Measurements from ENCODE around the gene MYH10.

Gene MYH10

GRCh38 chr17:8563981-8564602 is 66.4 kb downstream of the MYH10 start:
- Histone ChIP-seq H3K4me2 (ENCODE audit: low read length) (no peak overlapping the region), H3F3A (ENCODE audit: control insufficient read depth, insufficient read depth) (no peaks in the 10 kb centered on the region), H3K79me2 (ENCODE audit: control insufficient read depth, low read length) (no peaks in the 10 kb centered on the region), H3K9me2 (replicated peaks; ENCODE audit: control insufficient read depth, low read length) (no peaks in the 10 kb centered on the region), H3K27me3 (ENCODE audit: control insufficient read depth, low read length) (no peaks in the 10 kb centered on the region), H3K36me3 (ENCODE audit: control insufficient read depth, low read length) (peaks cover 4% of the 10 kb centered on the region), H3K27ac (ENCODE audit: low read depth, low read length) (no peak overlapping the region), H3K4me3 (ENCODE audit: low read length) (no peak overlapping the region), H4K20me1 (ENCODE audit: control insufficient read depth, insufficient read depth, low read depth, low read length) (no peaks in the 10 kb centered on the region), H3K9me3 (ENCODE audit: control insufficient read depth, insufficient read depth, low read length) (no peaks in the 10 kb centered on the region), H3K4me1 (ENCODE audit: control insufficient read depth, low read length) (no peaks in the 10 kb centered on the region)
- TF ChIP-seq EZH2phosphoT487 (IDR thresholded peaks at IDR 0.05; ENCODE audit: borderline replicate concordance, low read length) = no peak
- TF ChIP-seq CTCF (IDR thresholded peaks at IDR 0.05; ENCODE audit: low read depth, low read length, poor library complexity, severe bottlenecking) = no peak

- Histone ChIP-seq H3K36me3 (ENCODE audit: control insufficient read depth, low read length) (no peaks in the 10 kb centered on the region; the same call in 1 of the 2 replicates), H4K20me1 (ENCODE audit: control insufficient read depth, insufficient read depth, low read depth, low read length) (no peaks in the 10 kb centered on the region; the same call in 1 of the 2 replicates), H3K79me2 (ENCODE audit: control insufficient read depth, low read length) (no peaks in the 10 kb centered on the region), H3K27me3 (ENCODE audit: control insufficient read depth, low read length) (no peaks in the 10 kb centered on the region), H3K9me2 (replicated peaks; ENCODE audit: control insufficient read depth, low read length) (no peaks in the 10 kb centered on the region), H3K9me3 (ENCODE audit: control insufficient read depth, insufficient read depth, low read length) (no peaks in the 10 kb centered on the region), H3K4me2 (ENCODE audit: low read length) (no peak overlapping the region), H3K27ac (ENCODE audit: low read depth, low read length) (no peak overlapping the region), H3K4me3 (ENCODE audit: low read length) (no peak overlapping the region), H3F3A (ENCODE audit: control insufficient read depth, insufficient read depth) (no peaks in the 10 kb centered on the region), H3K4me1 (ENCODE audit: control insufficient read depth, low read length) (no peaks in the 10 kb centered on the region)
- no peak for TF ChIP-seq CTCF (IDR thresholded peaks at IDR 0.05; ENCODE audit: low read depth, low read length, poor library complexity, severe bottlenecking)
These were observed 67.3 kb downstream of the MYH10 start for GRCh38 chr17:8563024-8563776.

- no peaks in the 10 kb centered on the region for H3K79me2 ChIP-seq (ENCODE audit: control insufficient read depth, low read length)
- no peaks in the 10 kb centered on the region for H3K9me2 ChIP-seq (replicated peaks; ENCODE audit: control insufficient read depth, low read length)
- H3F3A ChIP-seq (ENCODE audit: control insufficient read depth, insufficient read depth) = no peaks in the 10 kb centered on the region
- no peaks in the 10 kb centered on the region for H3K9me3 ChIP-seq (ENCODE audit: control insufficient read depth, insufficient read depth, low read length)
- no peak overlapping the region for H3K4me2 ChIP-seq (ENCODE audit: low read length)
- no peak for TF ChIP-seq CTCF (IDR thresholded peaks at IDR 0.05; ENCODE audit: low read depth, low read length, poor library complexity, severe bottlenecking)
- TF ChIP-seq EZH2phosphoT487 (IDR thresholded peaks at IDR 0.05; ENCODE audit: borderline replicate concordance, low read length) = no peak
- no peaks in the 10 kb centered on the region; the same call in 1 of the 2 replicates for H4K20me1 ChIP-seq (ENCODE audit: control insufficient read depth, insufficient read depth, low read depth, low read length)
- H3K27me3 ChIP-seq (ENCODE audit: control insufficient read depth, low read length) = no peaks in the 10 kb centered on the region
- no peak overlapping the region for H3K4me3 ChIP-seq (ENCODE audit: low read length)
- H3K4me1 ChIP-seq (ENCODE audit: control insufficient read depth, low read length) = no peaks in the 10 kb centered on the region
- H3K36me3 ChIP-seq (ENCODE audit: control insufficient read depth, low read length) = no peaks in the 10 kb centered on the region
- H3K27ac ChIP-seq (ENCODE audit: low read depth, low read length) = no peak overlapping the region
These were observed 72.4 kb downstream of the MYH10 start for GRCh38 chr17:8558144-8558543.
